Endothelial cell (in vitro differentiated cells): ENCODE results near the gene HOXC10. TPM values are rescaled to one million over a fixed set of nuclear protein-coding genes. Genes with fewer than 3 reads are reported as not detected.

Experiments
- DNase-seq: peaks from one replicate; pipeline ENCODE4 v3.0.0; 2021; ENCODE audit warnings: low spot score
- H3K27ac Mint-ChIP-seq: one replicate; pipeline ENCODE4 v1.8.0; 2021; ENCODE audit warnings: mixed read lengths, inconsistent platforms; ENCODE audit not compliant: unreplicated experiment
- H3K27me3 Mint-ChIP-seq: one replicate; pipeline ENCODE4 v1.8.0; 2021; ENCODE audit warnings: mild to moderate bottlenecking, moderate library complexity, mixed read lengths, inconsistent platforms; ENCODE audit not compliant: unreplicated experiment
- H3K36me3 Mint-ChIP-seq: one replicate; pipeline ENCODE4 v1.8.0; 2021; ENCODE audit warnings: mild to moderate bottlenecking, low read depth, mixed read lengths, inconsistent platforms; ENCODE audit not compliant: unreplicated experiment
- H3K4me1 Mint-ChIP-seq: one replicate; pipeline ENCODE4 v1.8.0; 2021; ENCODE audit warnings: mild to moderate bottlenecking, mixed read lengths, inconsistent platforms; ENCODE audit not compliant: unreplicated experiment
- H3K4me3 Mint-ChIP-seq: one replicate; pipeline ENCODE4 v1.8.0; 2021; ENCODE audit warnings: mild to moderate bottlenecking, mixed read lengths, inconsistent platforms; ENCODE audit not compliant: unreplicated experiment
- H3K9me3 Mint-ChIP-seq: one replicate; pipeline ENCODE4 v1.8.0; 2021; ENCODE audit warnings: mixed read lengths, inconsistent platforms; ENCODE audit not compliant: unreplicated experiment
- CTCF ChIP-seq: fragments of 200-600 bp; sonication (generic); IDR thresholded peaks from one replicate; pipeline ENCODE4 v1.5.0; 2021; ENCODE audit warnings: antibody characterized with exemption; ENCODE audit not compliant: unreplicated experiment
- total RNA-seq: library from RNA; stranded (reverse); fragmentation: NEBNext Ultra II Directional; extraction: Animal tissue kit (Norgen Biotek cat#: 25700); gene quantifications from one replicate; pipeline ENCODE4 v1.2.1, GENCODE V29; 2021; ENCODE audit not compliant: unreplicated experiment

Gene HOXC10
- total RNA-seq, 1 donor from 2014 or later: 1.9 TPM

GRCh38 chr12:53965281-53966084 is 19.5 kb upstream of the HOXC10 start:
- Mint-ChIP-seq H3K27ac (peak overlapping the region; percentile 59), H3K4me1 (peaks cover 37% of the 10 kb centered on the region), H3K9me3 (no peaks in the 10 kb centered on the region), H3K36me3 (no peaks in the 10 kb centered on the region), H3K4me3 (peak overlapping the region; percentile 37), H3K27me3 (peaks cover 46% of the 10 kb centered on the region)
- no peak for TF ChIP-seq CTCF
- DNase-seq: no peak

GRCh38 chr12:53966085-53966384 is 18.9 kb upstream of the HOXC10 start:
- TF ChIP-seq CTCF: no peak
- H3K4me3 Mint-ChIP-seq: peak overlapping the region; percentile 58
- H3K4me1 Mint-ChIP-seq: peaks cover 36% of the 10 kb centered on the region
- no peak for DNase-seq
- H3K9me3 Mint-ChIP-seq: no peaks in the 10 kb centered on the region
- peaks cover 44% of the 10 kb centered on the region for H3K27me3 Mint-ChIP-seq
- no peak overlapping the region for H3K27ac Mint-ChIP-seq
- H3K36me3 Mint-ChIP-seq: no peaks in the 10 kb centered on the region

DNA sequence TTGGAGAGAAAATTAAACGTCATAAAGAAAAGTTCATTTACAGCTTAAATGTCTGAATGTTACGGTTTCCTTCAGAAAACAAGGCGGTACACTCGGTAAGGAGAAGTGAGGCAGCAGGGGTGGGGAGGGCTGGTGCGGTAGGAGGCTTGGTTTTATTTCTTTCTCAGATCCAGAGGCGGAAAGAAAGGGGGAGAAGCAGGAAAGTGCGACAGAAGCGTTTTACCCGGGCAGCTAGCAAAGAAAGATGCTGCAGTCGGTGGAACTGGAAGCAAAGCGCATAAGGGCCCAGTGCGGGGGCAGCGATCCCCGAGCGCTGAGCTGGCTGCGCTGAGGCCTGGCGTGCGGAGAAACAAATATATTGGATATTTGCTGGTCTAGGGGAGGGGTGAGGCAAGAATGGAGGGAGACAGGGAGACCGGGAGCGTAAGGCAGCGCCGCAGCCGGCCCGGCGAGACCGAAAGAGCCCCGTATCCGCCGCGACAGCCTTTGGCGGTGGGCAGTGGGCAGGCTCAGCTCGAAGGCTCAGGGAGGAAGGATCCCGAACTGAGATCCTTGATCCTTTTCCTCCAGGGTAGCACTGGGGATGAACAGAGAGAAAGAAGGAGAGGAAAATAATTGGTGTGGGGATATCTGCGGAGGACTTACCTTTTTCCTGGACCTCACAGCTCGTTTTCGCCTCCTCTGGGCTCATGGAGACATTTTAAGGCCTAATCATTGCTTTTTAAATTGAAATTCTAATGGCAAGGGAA is 18.4 kb upstream of the HOXC10 start:
- no peak for TF ChIP-seq CTCF
- Mint-ChIP-seq H3K36me3 (no peaks in the 10 kb centered on the region), H3K9me3 (no peaks in the 10 kb centered on the region), H3K27me3 (peaks cover 44% of the 10 kb centered on the region), H3K27ac (peak overlapping the region; percentile 68), H3K4me3 (peak overlapping the region; percentile 58), H3K4me1 (peaks cover 36% of the 10 kb centered on the region)
- DNase-seq: no peak

DNA sequence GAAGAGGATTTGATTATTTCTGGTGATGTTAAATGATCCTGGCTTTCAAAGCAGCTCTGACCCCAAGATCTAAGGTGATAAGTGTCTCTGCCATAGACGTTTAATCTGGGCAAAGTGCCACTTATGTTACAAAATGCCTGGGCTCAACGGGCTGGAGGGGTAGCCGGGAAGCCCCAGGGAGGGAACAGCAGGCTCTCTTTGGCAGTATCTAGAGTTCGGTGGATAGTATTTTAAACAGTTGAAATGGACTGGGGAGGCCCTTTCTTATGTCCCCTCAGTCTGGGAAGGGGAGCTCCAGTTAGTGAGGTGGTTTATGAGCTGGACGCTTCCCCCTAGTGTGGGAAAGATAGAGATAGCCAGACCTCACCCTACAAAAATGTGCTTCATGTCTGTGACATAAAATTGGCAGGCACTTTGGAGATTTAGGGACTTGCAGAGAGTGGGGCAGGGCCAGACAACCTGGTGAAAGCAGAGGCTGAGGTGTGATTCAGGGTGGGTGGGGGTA is 17.5 kb upstream of the HOXC10 start:
- peaks cover 36% of the 10 kb centered on the region for H3K4me1 Mint-ChIP-seq
- no peak overlapping the region for H3K4me3 Mint-ChIP-seq

More for the DNA sequence above, 17.5 kb upstream of the HOXC10 start:
- H3K27ac Mint-ChIP-seq: no peak overlapping the region
- H3K36me3 Mint-ChIP-seq: no peaks in the 10 kb centered on the region
- TF ChIP-seq CTCF: no peak
- no peak for DNase-seq
- peaks cover 45% of the 10 kb centered on the region for H3K27me3 Mint-ChIP-seq
- H3K9me3 Mint-ChIP-seq: no peaks in the 10 kb centered on the region
